ENCODE results near the gene ITPRIP.

Gene ITPRIP

DNA sequence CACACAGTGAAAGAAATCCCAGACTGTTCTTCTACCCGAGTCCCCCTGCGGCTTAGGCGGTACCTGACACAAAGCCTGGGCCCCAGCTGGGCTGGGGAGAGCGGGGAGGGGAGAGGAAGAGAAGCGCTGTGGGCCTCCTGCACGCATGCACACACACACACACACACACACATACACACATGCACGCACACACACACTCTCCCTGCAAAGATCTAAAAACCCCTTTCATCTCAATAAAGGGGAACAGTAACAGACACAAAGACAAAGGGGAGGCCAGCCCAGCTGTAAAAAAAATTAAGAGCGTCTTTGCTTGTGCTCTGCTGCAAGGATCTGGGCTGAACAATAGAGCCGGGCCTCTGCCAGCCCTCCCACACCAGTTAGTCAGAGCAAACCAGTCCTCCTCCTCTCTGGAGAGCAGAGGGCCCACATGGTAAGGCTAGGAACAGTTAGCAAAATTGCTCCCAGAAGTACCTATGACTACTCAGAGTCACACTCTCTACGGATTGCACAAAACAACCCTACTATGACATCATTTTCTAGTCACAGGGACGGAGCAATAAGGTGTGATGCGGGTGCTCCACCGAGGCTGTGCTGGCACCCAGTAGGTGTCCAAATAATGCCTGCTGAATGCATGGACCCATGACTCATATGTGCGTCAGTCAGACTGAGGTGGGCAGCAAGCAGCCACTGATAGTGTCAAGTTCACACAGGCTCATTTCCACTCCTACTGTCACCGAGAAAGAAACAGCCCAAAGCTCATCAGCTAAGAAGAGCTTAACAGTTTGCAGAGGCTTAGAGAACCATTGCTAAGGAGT is 9.2 kb downstream of the ITPRIP start:
- Histone ChIP-seq H4K20me1 (ENCODE audit: insufficient read depth, low read length) (no peaks in the 10 kb centered on the region), H3K79me2 (ENCODE audit: insufficient read depth, low read length) (no peaks in the 10 kb centered on the region), H3K27ac (ENCODE audit: low read depth, low read length, poor library complexity, severe bottlenecking) (no peak overlapping the region), H3K4me3 (ENCODE audit: low read depth, low read length, poor library complexity, severe bottlenecking) (no peak overlapping the region), H3K9me3 (ENCODE audit: low read length) (no peaks in the 10 kb centered on the region), H3K4me1 (ENCODE audit: insufficient read depth, low read length, severe bottlenecking) (peaks cover 19% of the 10 kb centered on the region), H2AFZ (ENCODE audit: low read length) (no peak overlapping the region), H3F3A (ENCODE audit: insufficient read depth, low read length) (no peaks in the 10 kb centered on the region), H3K4me2 (ENCODE audit: low read length) (no peak overlapping the region), H3K27me3 (ENCODE audit: insufficient read depth, low read length) (no peaks in the 10 kb centered on the region), H3K36me3 (ENCODE audit: insufficient read depth, low read length) (no peaks in the 10 kb centered on the region; the same call in 1 of the 2 replicates), H3K9me2 (ENCODE audit: low read depth, low read length) (no peaks in the 10 kb centered on the region), H3K9ac (ENCODE audit: low read length) (no peak overlapping the region)
- no peak for TF ChIP-seq EZH2 (IDR thresholded peaks at IDR 0.05; ENCODE audit: borderline replicate concordance, low read length)
- TF ChIP-seq, protein P1, sequence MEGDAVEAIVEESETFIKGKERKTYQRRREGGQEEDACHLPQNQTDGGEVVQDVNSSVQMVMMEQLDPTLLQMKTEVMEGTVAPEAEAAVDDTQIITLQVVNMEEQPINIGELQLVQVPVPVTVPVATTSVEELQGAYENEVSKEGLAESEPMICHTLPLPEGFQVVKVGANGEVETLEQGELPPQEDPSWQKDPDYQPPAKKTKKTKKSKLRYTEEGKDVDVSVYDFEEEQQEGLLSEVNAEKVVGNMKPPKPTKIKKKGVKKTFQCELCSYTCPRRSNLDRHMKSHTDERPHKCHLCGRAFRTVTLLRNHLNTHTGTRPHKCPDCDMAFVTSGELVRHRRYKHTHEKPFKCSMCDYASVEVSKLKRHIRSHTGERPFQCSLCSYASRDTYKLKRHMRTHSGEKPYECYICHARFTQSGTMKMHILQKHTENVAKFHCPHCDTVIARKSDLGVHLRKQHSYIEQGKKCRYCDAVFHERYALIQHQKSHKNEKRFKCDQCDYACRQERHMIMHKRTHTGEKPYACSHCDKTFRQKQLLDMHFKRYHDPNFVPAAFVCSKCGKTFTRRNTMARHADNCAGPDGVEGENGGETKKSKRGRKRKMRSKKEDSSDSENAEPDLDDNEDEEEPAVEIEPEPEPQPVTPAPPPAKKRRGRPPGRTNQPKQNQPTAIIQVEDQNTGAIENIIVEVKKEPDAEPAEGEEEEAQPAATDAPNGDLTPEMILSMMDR (IDR thresholded peaks at IDR 0.05; ENCODE audit: low read length), result no peak

DNA sequence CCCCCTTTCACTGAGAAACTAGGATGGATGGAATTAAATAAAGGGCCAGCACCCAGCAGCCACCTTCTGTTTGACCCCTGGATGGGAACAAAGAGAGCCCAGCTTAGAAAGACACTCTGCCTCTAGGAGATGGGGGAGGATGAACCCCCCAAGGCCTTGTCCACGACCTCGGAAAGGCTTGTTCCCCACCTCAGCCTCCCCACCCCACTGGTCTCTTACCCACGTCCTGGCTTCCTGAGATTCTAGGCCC is 9.7 kb downstream of the ITPRIP start:
- no peak overlapping the region for H3K4me3 ChIP-seq (ENCODE audit: low read depth, low read length, poor library complexity, severe bottlenecking)
- H3F3A ChIP-seq (ENCODE audit: insufficient read depth, low read length), result no peaks in the 10 kb centered on the region
- no peak overlapping the region for H3K27ac ChIP-seq (ENCODE audit: low read depth, low read length, poor library complexity, severe bottlenecking)
- no peaks in the 10 kb centered on the region; the same call in 1 of the 2 replicates for H3K36me3 ChIP-seq (ENCODE audit: insufficient read depth, low read length)
- H3K9me2 ChIP-seq (ENCODE audit: low read depth, low read length), result no peaks in the 10 kb centered on the region
- peaks cover 21% of the 10 kb centered on the region for H3K4me1 ChIP-seq (ENCODE audit: insufficient read depth, low read length, severe bottlenecking)
- H3K9ac ChIP-seq (ENCODE audit: low read length), result no peak overlapping the region
- H4K20me1 ChIP-seq (ENCODE audit: insufficient read depth, low read length), result no peaks in the 10 kb centered on the region
- no peaks in the 10 kb centered on the region for H3K79me2 ChIP-seq (ENCODE audit: insufficient read depth, low read length)
- TF ChIP-seq, protein P1 (IDR thresholded peaks at IDR 0.05; ENCODE audit: low read length), result no peak
- TF ChIP-seq EZH2 (IDR thresholded peaks at IDR 0.05; ENCODE audit: borderline replicate concordance, low read length), result no peak
- no peak overlapping the region for H3K4me2 ChIP-seq (ENCODE audit: low read length)
- no peaks in the 10 kb centered on the region for H3K9me3 ChIP-seq (ENCODE audit: low read length)
- no peak overlapping the region for H2AFZ ChIP-seq (ENCODE audit: low read length)
- H3K27me3 ChIP-seq (ENCODE audit: insufficient read depth, low read length), result no peaks in the 10 kb centered on the region

DNA sequence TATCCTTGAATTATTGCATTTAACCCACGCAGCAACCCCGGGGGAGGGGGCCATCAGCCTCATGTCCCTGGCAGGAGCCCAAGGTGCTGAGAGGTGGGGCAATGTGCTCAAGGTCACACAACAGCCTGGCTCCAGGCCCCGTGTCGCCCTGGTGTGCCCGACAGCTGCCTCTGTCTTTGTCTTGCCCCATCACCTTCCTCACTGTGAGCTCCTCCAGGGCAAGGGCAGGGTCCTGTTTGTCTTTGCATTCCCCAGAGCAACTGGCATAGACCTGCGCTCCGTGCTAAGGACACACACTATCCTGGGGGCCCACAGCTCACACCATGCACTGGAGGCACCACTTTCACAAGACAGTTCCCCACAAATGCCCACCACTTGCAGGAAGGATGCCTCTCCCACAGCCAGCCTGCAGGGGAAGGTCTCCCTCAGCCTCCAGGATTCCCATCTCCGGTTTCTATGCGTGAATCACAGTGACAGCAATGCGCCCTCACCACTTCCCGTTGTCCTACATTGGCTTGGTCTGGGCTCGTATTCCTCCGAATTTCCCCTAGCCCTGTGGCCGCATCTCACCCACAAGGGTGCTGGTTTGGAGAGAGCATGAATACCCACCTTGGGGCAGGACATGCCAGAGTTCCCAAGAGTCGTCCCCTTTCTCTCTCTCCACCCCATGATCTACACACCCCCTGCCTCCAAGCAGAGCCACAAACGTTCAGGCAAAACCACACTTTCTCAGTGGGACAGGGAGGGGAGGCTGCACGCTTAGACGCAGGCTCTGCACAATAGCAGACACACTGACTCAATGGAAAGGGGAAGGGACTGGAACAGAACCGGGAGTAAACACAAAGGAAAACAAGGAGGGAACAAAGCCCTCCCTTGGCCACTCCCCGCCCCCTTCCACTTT is 10.3 kb downstream of the ITPRIP start:
- Histone ChIP-seq H3F3A (ENCODE audit: insufficient read depth, low read length) (no peaks in the 10 kb centered on the region), H3K36me3 (ENCODE audit: insufficient read depth, low read length) (no peaks in the 10 kb centered on the region; the same call in 1 of the 2 replicates), H3K79me2 (ENCODE audit: insufficient read depth, low read length) (no peaks in the 10 kb centered on the region), H3K4me3 (ENCODE audit: low read depth, low read length, poor library complexity, severe bottlenecking) (no peak overlapping the region), H3K4me2 (ENCODE audit: low read length) (no peak overlapping the region), H2AFZ (ENCODE audit: low read length) (no peak overlapping the region), H3K4me1 (ENCODE audit: insufficient read depth, low read length, severe bottlenecking) (peaks cover 21% of the 10 kb centered on the region), H4K20me1 (ENCODE audit: insufficient read depth, low read length) (no peaks in the 10 kb centered on the region), H3K9me3 (ENCODE audit: low read length) (no peaks in the 10 kb centered on the region), H3K27me3 (ENCODE audit: insufficient read depth, low read length) (no peaks in the 10 kb centered on the region), H3K9ac (ENCODE audit: low read length) (no peak overlapping the region), H3K27ac (ENCODE audit: low read depth, low read length, poor library complexity, severe bottlenecking) (no peak overlapping the region), H3K9me2 (ENCODE audit: low read depth, low read length) (no peaks in the 10 kb centered on the region)
- TF ChIP-seq, protein P1 (IDR thresholded peaks at IDR 0.05; ENCODE audit: low read length), result no peak
- no peak for TF ChIP-seq EZH2 (IDR thresholded peaks at IDR 0.05; ENCODE audit: borderline replicate concordance, low read length)

Measured in OCI-LY1 (cell line).